ENCODE data around the gene TRPV2. TPM values are rescaled to one million over a fixed set of nuclear protein-coding genes. Genes with fewer than 3 reads are reported as not detected.

The TRPV2 gene
- total RNA-seq, 1 donor from 2014 or later: 6.7 TPM

DNA sequence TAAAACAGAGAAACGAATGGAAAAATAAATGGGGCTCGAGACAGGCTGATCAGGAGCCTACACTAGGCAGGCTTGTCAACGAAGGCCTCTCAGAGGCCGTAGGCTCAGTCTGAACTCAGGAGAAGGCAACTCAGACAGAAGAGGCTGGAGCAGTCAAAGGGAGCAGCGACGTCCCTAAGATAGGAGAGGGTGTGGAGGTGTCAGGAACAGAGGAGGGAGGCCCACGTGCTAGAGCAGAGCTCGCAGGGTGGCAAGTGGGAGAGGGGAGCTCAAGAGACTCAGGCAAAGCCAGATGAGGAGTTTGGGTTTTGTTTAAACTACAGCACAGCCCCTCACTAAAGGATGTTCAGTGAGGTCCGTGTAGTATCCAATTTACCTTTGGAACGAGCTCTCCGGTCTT is 43.9 kb downstream of the TRPV2 start:
- no peak for DNase-seq
- peaks cover 38% of the 10 kb centered on the region for H3K4me1 ChIP-seq
- H3K27ac ChIP-seq (replicated peaks): no peak overlapping the region
- no peaks in the 10 kb centered on the region for H3K27me3 ChIP-seq (ENCODE audit: low read depth)
- H3K4me3 ChIP-seq: no peak overlapping the region
- intact Hi-C loops (cut with micrococcal nuclease): no loop called here
- no peaks in the 10 kb centered on the region for H3K36me3 ChIP-seq
- H3K9me3 ChIP-seq (replicated peaks): no peaks in the 10 kb centered on the region
- TF ChIP-seq, protein P1, sequence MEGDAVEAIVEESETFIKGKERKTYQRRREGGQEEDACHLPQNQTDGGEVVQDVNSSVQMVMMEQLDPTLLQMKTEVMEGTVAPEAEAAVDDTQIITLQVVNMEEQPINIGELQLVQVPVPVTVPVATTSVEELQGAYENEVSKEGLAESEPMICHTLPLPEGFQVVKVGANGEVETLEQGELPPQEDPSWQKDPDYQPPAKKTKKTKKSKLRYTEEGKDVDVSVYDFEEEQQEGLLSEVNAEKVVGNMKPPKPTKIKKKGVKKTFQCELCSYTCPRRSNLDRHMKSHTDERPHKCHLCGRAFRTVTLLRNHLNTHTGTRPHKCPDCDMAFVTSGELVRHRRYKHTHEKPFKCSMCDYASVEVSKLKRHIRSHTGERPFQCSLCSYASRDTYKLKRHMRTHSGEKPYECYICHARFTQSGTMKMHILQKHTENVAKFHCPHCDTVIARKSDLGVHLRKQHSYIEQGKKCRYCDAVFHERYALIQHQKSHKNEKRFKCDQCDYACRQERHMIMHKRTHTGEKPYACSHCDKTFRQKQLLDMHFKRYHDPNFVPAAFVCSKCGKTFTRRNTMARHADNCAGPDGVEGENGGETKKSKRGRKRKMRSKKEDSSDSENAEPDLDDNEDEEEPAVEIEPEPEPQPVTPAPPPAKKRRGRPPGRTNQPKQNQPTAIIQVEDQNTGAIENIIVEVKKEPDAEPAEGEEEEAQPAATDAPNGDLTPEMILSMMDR (IDR thresholded peaks at IDR 0.05; ENCODE audit: borderline replicate concordance): no peak

DNA sequence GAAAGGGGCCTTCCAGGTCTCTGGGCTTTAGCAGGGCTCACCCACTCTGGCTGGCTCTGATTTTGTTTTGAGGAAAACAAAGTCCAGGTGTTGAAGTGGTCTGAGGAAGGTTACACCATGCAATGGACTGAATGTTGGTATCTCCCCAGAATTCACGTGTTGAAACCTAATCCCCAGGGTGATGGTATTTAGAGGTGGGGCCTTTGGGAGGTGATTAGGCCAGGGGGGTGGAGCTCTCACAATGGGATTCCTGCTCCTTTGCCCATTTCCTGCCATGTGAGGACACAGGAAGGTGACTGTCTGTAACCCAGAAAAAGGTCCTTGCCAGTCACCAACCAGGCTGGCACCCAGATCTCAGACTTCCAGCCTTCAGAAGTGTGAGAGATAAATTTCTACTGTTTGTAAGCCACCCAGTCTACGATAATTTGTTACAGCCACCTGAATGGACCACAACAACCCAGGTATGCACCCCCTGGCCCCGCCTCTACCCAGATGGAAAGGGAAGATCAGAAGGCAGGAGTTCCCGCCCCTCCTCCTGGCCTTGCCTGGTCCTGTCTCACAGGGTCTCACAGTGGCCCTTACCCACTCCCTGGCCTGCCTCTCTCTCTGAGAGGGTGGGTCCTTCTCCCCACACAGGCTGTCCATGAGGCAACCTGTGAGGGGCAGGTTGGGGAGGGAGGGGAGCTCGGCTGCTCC is 44.6 kb downstream of the TRPV2 start:
- Histone ChIP-seq H3K9me3 (replicated peaks) (no peaks in the 10 kb centered on the region), H3K27ac (replicated peaks) (no peak overlapping the region), H3K4me3 (no peak overlapping the region), H3K27me3 (ENCODE audit: low read depth) (no peaks in the 10 kb centered on the region), H3K4me1 (peaks cover 46% of the 10 kb centered on the region), H3K36me3 (no peaks in the 10 kb centered on the region)
- TF ChIP-seq, protein P1 (IDR thresholded peaks at IDR 0.05; ENCODE audit: borderline replicate concordance): no peak
- no peak for DNase-seq
- intact Hi-C loops (cut with micrococcal nuclease): loop anchor here (5.0 kb wide), 1 partner anchor 57 kb away; no protein-coding TSS in a partner anchor

DNA sequence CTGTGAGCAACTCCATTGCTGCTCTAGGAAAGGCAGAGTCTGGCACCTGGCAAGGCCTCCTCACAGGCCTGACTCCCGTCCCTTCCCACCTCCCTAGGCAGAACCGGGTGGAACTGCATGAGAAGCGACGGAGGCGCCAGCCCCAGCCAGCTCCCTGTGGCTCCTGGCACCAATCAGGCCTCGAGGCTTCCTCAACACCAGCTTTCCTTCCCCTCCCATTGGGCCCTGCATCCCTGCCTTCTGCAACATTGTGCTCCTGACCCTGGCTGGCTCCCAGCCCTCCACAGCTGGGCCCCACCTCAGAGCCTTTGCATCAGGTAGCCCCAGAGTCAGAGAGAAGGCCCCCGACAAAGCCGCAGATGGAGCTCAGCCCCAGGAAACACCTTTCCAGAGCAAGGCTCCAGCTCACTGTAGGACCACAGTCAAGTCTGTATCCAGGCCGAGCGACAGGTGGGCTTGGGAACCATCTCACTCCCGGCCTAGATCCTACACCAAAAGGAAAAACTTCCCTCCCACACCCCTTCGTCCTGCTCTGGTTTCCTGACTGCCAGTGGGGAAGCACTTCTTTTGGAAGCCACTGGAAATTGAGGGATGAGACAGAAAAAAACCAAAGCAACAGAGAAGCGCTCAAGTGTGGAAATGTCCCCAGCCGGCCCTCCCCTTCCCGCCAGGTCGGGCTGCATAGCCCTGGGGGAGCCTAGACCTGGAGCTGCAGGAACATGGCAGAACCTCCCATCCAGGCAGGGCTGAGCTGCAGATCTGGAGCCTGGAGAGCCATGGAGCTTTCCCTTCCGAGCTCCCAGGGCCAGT is 45.6 kb downstream of the TRPV2 start:
- Histone ChIP-seq H3K27ac (replicated peaks) (no peak overlapping the region), H3K4me1 (peaks cover 56% of the 10 kb centered on the region), H3K4me3 (no peak overlapping the region), H3K36me3 (no peaks in the 10 kb centered on the region), H3K9me3 (replicated peaks) (no peaks in the 10 kb centered on the region), H3K27me3 (ENCODE audit: low read depth) (no peaks in the 10 kb centered on the region)
- DNase-seq: no peak
- intact Hi-C loops (cut with micrococcal nuclease): loop anchor here (5.0 kb wide), 1 partner anchor 56 kb away; no protein-coding TSS in a partner anchor
- TF ChIP-seq, protein P1 (IDR thresholded peaks at IDR 0.05; ENCODE audit: borderline replicate concordance): no peak

DNA sequence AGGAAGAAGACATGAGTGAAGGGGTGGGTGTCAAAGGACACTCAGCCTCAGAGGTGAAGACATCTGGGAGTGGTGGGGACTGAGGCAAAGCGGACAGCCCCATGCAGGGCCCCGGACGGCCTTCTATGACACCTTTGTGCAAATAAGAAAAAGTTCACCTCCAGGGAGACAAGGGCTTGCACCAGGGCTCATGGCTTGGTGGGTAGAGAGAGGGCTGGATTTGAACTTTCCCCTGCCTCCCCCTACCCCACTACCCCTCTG is 46.2 kb downstream of the TRPV2 start:
- Histone ChIP-seq H3K4me3 (no peak overlapping the region), H3K4me1 (peaks cover 61% of the 10 kb centered on the region), H3K36me3 (no peaks in the 10 kb centered on the region), H3K9me3 (replicated peaks) (no peaks in the 10 kb centered on the region), H3K27ac (replicated peaks) (no peak overlapping the region), H3K27me3 (ENCODE audit: low read depth) (no peaks in the 10 kb centered on the region)
- TF ChIP-seq, protein P1 (IDR thresholded peaks at IDR 0.05; ENCODE audit: borderline replicate concordance): no peak
- DNase-seq: no peak
- intact Hi-C loops (cut with micrococcal nuclease): loop anchor here (5.0 kb wide), 1 partner anchor 56 kb away; no protein-coding TSS in a partner anchor

DNA sequence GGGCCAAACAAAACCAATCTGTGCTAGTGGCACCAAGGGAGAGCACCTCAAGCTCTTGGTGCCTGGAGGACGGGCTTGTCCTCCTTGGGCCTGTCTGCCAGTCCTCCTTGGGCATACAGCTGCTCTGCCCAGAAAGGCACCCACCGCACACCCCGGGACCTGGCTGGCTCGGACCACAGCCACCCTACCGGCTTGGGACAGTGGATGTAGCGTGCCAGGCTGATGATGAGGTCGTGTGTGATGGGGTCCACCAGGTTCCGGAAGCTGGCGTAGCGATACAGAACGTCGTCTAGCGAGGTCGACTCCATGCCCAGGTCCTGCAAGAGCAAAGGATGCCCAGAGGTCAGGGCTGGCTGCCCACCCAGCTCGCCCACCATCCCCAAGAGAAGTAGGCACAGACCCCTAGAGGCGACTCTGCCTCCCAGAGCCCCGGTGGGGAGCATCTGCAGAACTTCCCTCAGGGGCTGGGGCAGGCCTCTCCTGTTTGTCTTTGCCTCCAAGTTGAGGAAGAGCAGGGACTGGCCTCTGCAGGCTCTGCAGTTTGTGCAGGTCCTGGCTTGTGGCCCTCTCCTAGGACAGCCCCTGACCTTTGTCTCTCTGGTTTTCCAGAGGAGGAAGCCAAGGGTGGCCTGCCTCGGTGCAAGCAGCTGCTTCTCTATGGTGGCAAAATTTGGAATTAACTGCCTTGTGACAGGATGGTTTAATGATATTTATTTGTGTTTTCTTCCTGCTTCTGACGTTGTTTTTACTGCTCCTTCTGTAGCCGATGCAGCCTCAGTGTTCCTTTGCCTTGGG is 46.9 kb downstream of the TRPV2 start:
- intact Hi-C loops (cut with micrococcal nuclease): loop anchor here (5.0 kb wide), 1 partner anchor 55 kb away; no protein-coding TSS in a partner anchor
- H3K4me1 ChIP-seq: peaks cover 64% of the 10 kb centered on the region
- no peak overlapping the region for H3K27ac ChIP-seq (replicated peaks)
- no peaks in the 10 kb centered on the region for H3K9me3 ChIP-seq (replicated peaks)
- no peaks in the 10 kb centered on the region for H3K36me3 ChIP-seq
- DNase-seq: no peak
- TF ChIP-seq, protein P1 (IDR thresholded peaks at IDR 0.05; ENCODE audit: borderline replicate concordance): no peak
- H3K27me3 ChIP-seq (ENCODE audit: low read depth): no peaks in the 10 kb centered on the region
- H3K4me3 ChIP-seq: no peak overlapping the region

Data from left ventricle myocardium inferior (tissue), 1 donor.